Measurements from ENCODE around the gene PAPSS2. TPM values are rescaled to one million over a fixed set of nuclear protein-coding genes. Genes with fewer than 3 reads are reported as not detected.

The PAPSS2 gene
- total and polyA plus RNA-seq, 2 experiments from 2014 or later, result 13.2 to 19.6 TPM

DNA sequence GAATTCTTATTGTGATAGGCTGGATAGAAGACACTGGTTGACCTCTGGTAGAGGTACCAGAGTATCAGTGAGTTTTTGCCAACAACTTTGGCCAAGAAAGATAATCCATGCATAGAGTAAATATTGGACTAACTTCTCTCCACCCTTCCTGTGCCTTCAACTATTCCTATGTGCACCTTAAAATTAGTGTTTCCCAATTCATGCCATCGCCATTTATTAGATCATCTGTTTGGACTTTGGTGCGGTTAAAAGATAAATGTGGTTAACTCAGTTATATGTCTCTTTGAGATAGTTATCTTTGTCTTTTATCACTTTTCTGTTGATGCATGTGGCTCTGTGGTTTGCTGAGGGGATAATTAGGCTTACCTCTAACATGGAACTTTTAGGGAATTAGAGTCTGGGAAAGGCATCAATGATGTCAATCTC is 4.6 kb downstream of the PAPSS2 start:
- peaks cover 26% of the 10 kb centered on the region for H3K4me1 Mint-ChIP-seq
- Histone ChIP-seq H4K20me1 (replicated peaks; ENCODE audit: insufficient read depth) (no peaks in the 10 kb centered on the region; the same call in 1 of the 2 replicates), H2AFZ (no peak overlapping the region), H3K79me2 (replicated peaks; ENCODE audit: insufficient read depth) (peaks cover 57% of the 10 kb centered on the region), H3K4me3 (no peak overlapping the region), H3K9me2 (ENCODE audit: insufficient read depth) (no peaks in the 10 kb centered on the region), H3K4me2 (no peak overlapping the region), H3K4me1 (ENCODE audit: insufficient read depth) (peaks cover 22% of the 10 kb centered on the region), H3K27me3 (ENCODE audit: insufficient read depth) (no peaks in the 10 kb centered on the region), H3K36me3 (ENCODE audit: insufficient read depth) (no peaks in the 10 kb centered on the region), H3F3A (replicated peaks; ENCODE audit: low read depth) (no peaks in the 10 kb centered on the region), H3K27ac (ENCODE audit: low read depth) (no peak overlapping the region)
- no peak overlapping the region for H3K27ac Mint-ChIP-seq
- peaks cover 26% of the 10 kb centered on the region; the same call in 2 of the 3 replicates for H3K36me3 Mint-ChIP-seq (ENCODE audit: low read depth)
- no peak overlapping the region for H3K4me3 Mint-ChIP-seq
- no peaks in the 10 kb centered on the region for H3K9me3 Mint-ChIP-seq
- TF ChIP-seq NANOG (IDR thresholded peaks at IDR 0.05; ENCODE audit: borderline replicate concordance) (no peak), ZNF331 (CRISPR knock-in tag; IDR thresholded peaks at IDR 0.05; ENCODE audit: low read depth) (no peak), ZNF114 (CRISPR knock-in tag; IDR thresholded peaks at IDR 0.05) (no peak), EZH2phosphoT487 (IDR thresholded peaks at IDR 0.05; ENCODE audit: unreplicated experiment) (no peak), EZH2 (IDR thresholded peaks at IDR 0.05; ENCODE audit: low read depth, unreplicated experiment) (no peak), POLR2AphosphoS5 (IDR thresholded peaks at IDR 0.05; ENCODE audit: low read depth) (no peak), CREB1 (CRISPR knock-in tag; IDR thresholded peaks at IDR 0.05; ENCODE audit: low read depth) (no peak), JUNB (IDR thresholded peaks at IDR 0.05; ENCODE audit: unreplicated experiment) (no peak), ETS1 (IDR thresholded peaks at IDR 0.05) (no peak), REST (IDR thresholded peaks at IDR 0.05; ENCODE audit: unreplicated experiment) (no peak), STAT1 (IDR thresholded peaks at IDR 0.05; ENCODE audit: unreplicated experiment) (no peak)
- TF ChIP-seq, protein P1, sequence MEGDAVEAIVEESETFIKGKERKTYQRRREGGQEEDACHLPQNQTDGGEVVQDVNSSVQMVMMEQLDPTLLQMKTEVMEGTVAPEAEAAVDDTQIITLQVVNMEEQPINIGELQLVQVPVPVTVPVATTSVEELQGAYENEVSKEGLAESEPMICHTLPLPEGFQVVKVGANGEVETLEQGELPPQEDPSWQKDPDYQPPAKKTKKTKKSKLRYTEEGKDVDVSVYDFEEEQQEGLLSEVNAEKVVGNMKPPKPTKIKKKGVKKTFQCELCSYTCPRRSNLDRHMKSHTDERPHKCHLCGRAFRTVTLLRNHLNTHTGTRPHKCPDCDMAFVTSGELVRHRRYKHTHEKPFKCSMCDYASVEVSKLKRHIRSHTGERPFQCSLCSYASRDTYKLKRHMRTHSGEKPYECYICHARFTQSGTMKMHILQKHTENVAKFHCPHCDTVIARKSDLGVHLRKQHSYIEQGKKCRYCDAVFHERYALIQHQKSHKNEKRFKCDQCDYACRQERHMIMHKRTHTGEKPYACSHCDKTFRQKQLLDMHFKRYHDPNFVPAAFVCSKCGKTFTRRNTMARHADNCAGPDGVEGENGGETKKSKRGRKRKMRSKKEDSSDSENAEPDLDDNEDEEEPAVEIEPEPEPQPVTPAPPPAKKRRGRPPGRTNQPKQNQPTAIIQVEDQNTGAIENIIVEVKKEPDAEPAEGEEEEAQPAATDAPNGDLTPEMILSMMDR (conservative IDR thresholded peaks at IDR 0.05; ENCODE audit: low read depth in 2 of 2), result no peak
- TF ChIP-seq, protein P2, sequence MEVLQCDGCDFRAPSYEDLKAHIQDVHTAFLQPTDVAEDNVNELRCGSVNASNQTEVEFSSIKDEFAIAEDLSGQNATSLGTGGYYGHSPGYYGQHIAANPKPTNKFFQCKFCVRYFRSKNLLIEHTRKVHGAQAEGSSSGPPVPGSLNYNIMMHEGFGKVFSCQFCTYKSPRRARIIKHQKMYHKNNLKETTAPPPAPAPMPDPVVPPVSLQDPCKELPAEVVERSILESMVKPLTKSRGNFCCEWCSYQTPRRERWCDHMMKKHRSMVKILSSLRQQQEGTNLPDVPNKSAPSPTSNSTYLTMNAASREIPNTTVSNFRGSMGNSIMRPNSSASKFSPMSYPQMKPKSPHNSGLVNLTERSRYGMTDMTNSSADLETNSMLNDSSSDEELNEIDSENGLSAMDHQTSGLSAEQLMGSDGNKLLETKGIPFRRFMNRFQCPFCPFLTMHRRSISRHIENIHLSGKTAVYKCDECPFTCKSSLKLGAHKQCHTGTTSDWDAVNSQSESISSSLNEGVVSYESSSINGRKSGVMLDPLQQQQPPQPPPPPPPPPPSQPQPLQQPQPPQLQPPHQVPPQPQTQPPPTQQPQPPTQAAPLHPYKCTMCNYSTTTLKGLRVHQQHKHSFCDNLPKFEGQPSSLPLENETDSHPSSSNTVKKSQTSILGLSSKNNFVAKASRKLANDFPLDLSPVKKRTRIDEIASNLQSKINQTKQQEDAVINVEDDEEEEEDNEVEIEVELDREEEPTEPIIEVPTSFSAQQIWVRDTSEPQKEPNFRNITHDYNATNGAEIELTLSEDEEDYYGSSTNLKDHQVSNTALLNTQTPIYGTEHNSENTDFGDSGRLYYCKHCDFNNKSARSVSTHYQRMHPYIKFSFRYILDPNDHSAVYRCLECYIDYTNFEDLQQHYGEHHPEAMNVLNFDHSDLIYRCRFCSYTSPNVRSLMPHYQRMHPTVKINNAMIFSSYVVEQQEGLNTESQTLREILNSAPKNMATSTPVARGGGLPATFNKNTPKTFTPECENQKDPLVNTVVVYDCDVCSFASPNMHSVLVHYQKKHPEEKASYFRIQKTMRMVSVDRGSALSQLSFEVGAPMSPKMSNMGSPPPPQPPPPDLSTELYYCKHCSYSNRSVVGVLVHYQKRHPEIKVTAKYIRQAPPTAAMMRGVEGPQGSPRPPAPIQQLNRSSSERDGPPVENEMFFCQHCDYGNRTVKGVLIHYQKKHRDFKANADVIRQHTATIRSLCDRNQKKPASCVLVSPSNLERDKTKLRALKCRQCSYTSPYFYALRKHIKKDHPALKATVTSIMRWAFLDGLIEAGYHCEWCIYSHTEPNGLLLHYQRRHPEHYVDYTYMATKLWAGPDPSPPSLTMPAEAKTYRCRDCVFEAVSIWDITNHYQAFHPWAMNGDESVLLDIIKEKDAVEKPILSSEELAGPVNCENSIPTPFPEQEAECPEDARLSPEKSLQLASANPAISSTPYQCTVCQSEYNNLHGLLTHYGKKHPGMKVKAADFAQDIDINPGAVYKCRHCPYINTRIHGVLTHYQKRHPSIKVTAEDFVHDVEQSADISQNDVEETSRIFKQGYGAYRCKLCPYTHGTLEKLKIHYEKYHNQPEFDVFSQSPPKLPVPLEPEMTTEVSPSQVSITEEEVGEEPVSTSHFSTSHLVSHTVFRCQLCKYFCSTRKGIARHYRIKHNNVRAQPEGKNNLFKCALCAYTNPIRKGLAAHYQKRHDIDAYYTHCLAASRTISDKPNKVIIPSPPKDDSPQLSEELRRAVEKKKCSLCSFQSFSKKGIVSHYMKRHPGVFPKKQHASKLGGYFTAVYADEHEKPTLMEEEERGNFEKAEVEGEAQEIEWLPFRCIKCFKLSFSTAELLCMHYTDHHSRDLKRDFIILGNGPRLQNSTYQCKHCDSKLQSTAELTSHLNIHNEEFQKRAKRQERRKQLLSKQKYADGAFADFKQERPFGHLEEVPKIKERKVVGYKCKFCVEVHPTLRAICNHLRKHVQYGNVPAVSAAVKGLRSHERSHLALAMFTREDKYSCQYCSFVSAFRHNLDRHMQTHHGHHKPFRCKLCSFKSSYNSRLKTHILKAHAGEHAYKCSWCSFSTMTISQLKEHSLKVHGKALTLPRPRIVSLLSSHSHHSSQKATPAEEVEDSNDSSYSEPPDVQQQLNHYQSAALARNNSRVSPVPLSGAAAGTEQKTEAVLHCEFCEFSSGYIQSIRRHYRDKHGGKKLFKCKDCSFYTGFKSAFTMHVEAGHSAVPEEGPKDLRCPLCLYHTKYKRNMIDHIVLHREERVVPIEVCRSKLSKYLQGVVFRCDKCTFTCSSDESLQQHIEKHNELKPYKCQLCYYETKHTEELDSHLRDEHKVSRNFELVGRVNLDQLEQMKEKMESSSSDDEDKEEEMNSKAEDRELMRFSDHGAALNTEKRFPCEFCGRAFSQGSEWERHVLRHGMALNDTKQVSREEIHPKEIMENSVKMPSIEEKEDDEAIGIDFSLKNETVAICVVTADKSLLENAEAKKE (CRISPR knock-in tag; IDR thresholded peaks at IDR 0.05), result no peak
- H3K27me3 Mint-ChIP-seq (ENCODE audit: insufficient read depth, low read depth, poor library complexity), result peaks cover 6% of the 10 kb centered on the region
- ATAC-seq (no peak), DNase-seq (ENCODE audit: low spot score) (no peak)

Measured in GM23338 (cell line).